ENCODE data around the gene IPO5.

- no peak for TF ChIP-seq CTCF (IDR thresholded peaks at IDR 0.05)
- TF ChIP-seq ZNF423 (CRISPR knock-in tag; IDR thresholded peaks at IDR 0.05): no peak
- no peak for TF ChIP-seq HMGXB4 (CRISPR knock-in tag; IDR thresholded peaks at IDR 0.05)
- no peak for TF ChIP-seq TEAD4 (CRISPR knock-in tag; IDR thresholded peaks at IDR 0.05)
Observed at GRCh38 chr13:98056839-98057410, 103.5 kb downstream of the IPO5 start.

All from WTC11 (cell line).